AG09309 (cell line): Measurements from ENCODE around the gene AVP.
"Not testable (repeated sequence)": the region's sequence is repeated elsewhere in the genome, so short reads cannot be mapped to it uniquely, and the experiment has no call there.

Experiments
- DNase-seq: peaks from one replicate; pipeline ENCODE4 v3.0.0-alpha.2; 2010; ENCODE audit warnings: low read depth
- H3K4me3 ChIP-seq: 2 replicates; pipeline ENCODE4 v1.5.1; 2011; ENCODE audit warnings: mild to moderate bottlenecking, low read depth, low read length, moderate library complexity; ENCODE audit not compliant: control insufficient read depth
- TF ChIP-seq, protein P1 (sequence below): IDR thresholded peaks from 2 replicates; pipeline ENCODE4 v1.5.1; 2011; ENCODE audit warnings: mild to moderate bottlenecking, low read depth, low read length, inconsistent platforms; ENCODE audit not compliant: insufficient read depth, control insufficient read depth; ENCODE audit errors: missing control alignments

AVP gene

DNA sequence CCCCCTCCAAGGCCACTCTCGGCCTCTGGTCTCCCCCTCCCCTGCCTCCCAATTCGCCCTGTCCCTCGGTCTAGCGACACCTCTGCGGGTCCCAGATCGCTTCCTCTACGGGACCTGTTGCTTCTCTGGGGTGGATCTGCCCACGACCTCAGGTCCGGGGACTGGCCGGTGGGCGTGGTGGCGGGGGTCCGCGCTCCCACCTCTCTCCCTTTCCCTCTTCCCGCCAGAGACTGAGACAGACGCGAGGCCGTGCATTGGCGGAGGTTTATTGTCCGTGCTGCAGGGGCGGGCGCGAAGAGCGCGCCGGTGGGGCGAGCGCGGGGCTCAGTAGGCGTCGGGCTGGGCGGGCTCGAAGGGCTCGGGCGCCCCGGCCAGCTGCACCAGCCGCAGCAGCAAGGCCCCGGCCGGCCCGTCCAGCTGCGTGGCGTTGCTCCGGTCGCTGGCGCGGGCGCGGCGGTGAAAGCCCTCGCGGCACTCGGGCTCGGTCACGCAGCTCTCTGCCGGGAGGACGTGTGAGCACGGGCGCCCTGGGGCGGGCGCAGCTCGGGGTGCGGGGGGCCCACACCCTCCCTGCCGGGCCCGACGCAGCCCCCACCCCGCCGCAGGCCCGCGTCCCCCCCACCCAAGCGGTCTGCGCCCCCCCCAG lies 2.1 kb downstream of the AVP start:
- no peak for DNase-seq
- no peak overlapping the region for H3K4me3 ChIP-seq
- TF ChIP-seq, protein P1, sequence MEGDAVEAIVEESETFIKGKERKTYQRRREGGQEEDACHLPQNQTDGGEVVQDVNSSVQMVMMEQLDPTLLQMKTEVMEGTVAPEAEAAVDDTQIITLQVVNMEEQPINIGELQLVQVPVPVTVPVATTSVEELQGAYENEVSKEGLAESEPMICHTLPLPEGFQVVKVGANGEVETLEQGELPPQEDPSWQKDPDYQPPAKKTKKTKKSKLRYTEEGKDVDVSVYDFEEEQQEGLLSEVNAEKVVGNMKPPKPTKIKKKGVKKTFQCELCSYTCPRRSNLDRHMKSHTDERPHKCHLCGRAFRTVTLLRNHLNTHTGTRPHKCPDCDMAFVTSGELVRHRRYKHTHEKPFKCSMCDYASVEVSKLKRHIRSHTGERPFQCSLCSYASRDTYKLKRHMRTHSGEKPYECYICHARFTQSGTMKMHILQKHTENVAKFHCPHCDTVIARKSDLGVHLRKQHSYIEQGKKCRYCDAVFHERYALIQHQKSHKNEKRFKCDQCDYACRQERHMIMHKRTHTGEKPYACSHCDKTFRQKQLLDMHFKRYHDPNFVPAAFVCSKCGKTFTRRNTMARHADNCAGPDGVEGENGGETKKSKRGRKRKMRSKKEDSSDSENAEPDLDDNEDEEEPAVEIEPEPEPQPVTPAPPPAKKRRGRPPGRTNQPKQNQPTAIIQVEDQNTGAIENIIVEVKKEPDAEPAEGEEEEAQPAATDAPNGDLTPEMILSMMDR, result no peak

DNA sequence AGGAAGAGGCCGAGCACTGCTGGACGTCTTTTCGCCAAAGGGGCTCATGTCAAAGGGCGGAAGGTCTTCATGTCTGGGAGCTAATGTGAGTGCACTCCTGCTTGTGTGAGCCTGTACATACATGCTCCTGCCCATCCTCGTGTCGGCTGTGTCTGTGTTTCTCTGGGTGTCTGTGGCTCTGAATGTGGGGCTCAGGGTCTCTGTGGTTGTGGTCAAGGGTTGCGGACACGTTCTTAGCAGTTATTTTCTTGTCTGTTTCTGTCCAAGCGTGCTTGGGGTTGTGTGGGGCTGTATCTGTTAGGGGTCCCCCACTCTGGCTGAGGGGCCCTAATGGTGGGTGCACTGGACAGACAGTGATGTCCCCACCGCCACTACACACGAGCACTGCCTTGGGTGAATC lies 2.9 kb downstream of the AVP start:
- TF ChIP-seq, protein P1, result no peak
- DNase-seq, result no peak
- no peak overlapping the region for H3K4me3 ChIP-seq

DNA sequence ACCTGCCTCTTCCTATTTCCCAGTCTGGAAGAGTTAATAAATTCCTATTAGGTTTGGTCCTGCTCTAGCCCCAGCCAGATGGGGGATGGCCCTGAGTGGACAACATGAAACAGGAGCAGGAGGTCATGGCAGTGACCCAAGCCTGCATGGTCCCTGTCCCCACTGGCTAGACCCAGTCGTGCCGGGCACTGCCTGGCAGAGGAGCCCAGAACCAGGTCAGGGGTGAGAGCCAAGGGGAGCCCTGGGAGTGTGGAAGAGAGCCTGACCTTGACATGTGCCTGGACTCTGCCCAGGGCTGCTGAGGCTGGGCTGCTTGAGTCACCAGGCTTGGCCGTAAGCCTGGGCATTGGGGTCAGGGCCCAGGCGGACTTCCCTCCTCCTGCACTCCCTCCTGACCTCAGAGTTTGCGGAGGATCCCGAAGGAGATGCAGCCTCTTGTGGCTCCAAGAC lies 3.6 kb downstream of the AVP start:
- DNase-seq, result no peak
- H3K4me3 ChIP-seq, result no peak overlapping the region
- TF ChIP-seq, protein P1, result no peak

DNA sequence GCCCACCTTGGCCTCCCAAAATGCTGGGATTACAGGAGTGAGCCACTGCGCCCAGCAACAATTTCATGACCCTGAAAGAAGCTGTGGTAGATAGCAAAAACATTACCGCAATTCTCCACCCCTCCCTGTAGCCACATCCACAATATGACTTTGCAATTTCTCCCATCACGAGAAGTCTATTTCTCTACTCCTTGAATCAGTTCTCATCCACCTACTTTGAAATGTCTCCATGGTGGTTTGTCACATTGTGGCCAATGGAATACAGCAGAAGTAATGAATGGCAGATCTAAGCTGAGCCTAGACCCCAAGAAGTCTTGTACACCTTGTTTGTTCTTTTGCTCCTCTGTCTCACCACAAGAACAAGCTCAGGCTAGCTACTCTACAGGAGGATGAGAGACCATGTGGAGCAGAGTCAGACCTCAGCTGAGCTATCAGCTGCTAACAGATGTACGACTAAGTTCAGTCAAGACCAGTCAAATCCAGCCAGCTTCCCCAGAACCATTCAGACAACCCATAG lies 6.8 kb downstream of the AVP start:
- no peak for DNase-seq
- TF ChIP-seq, protein P1, result no peak
- H3K4me3 ChIP-seq, result no peak overlapping the region

DNA sequence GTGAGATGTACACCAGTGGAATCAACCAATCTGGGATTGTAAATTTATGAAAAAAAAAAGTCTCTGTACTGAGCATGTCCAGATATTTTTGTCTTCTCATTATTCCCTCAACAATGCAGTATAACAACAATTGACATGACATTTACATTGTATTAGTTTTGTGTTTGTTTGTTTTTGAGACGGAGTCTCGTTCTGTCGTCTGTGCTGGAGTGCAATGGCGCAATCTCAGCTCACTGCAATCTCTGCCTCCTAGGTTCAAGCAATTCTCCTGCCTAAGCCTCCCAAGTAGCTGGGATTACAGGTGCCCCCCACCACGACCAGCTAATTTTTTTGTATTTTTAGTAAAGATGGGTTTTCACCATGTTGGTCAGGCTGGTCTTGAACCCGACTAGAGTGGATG lies 9.2 kb downstream of the AVP start:
- not testable (repeated sequence) for DNase-seq, H3K4me3 ChIP-seq

DNA sequence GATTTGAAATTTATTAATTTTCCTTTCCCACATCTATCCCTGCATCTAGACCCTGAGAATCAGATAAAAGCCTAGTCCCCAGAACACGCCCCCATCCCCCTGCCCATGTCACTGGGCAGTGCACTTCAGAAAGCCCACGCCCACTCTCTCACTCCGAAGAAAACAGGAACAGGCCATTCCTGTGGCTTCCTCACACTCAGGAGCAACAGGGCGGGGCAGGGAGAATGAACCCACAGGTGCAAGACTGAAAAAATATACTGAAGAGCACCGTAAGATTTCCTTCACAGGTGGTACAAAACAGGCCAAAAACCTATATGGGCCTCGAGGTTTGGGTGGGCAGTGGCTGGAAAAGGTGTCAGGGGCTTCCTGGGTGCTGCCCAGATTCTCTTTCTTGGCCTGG lies 9.7 kb downstream of the AVP start:
- DNase-seq, result no peak
- TF ChIP-seq, protein P1, result no peak
- no peak overlapping the region for H3K4me3 ChIP-seq

DNA sequence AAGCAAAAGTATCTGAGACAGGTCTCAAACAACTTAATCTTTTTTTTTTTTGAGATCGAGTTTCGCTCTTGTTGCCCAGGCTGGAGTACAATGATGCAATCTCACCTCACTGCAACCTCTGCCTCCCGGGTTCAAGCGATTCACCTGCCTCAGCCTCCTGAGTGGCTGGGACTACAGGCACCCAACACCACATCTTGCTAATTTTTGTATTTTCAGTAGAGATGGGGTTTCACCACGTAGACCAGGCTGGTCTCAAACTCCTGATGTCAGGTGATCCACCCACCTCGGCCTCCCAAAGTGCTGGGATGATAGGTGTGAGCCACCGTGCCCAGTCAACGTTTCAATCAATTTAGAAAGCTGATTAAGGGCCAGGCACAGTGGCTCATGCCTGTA lies 11.3 kb downstream of the AVP start:
- DNase-seq, H3K4me3 ChIP-seq: not testable (repeated sequence)
